ENCODE data around the gene GALNT17.

GALNT17 gene

GRCh38 chr7:71594736-71595135 lies 462.8 kb downstream of the GALNT17 start:
- Mint-ChIP-seq H3K9me3 (no peaks in the 10 kb centered on the region), H3K27me3 (ENCODE audit: low read depth) (peaks cover 8% of the 10 kb centered on the region), H3K4me3 (no peak overlapping the region), H3K27ac (no peak overlapping the region), H3K36me3 (ENCODE audit: low read depth) (no peaks in the 10 kb centered on the region), H3K4me1 (no peaks in the 10 kb centered on the region)
- TF ChIP-seq CTCF (IDR thresholded peaks at IDR 0.05; ENCODE audit: unreplicated experiment in 3 of 3) = no peak

GRCh38 chr7:71595176-71595575 lies 463.2 kb downstream of the GALNT17 start:
- Mint-ChIP-seq H3K27ac (no peak overlapping the region), H3K36me3 (ENCODE audit: low read depth) (no peaks in the 10 kb centered on the region), H3K27me3 (ENCODE audit: low read depth) (peaks cover 8% of the 10 kb centered on the region), H3K9me3 (no peaks in the 10 kb centered on the region), H3K4me3 (no peak overlapping the region), H3K4me1 (no peaks in the 10 kb centered on the region)
- no peak for TF ChIP-seq CTCF (IDR thresholded peaks at IDR 0.05; ENCODE audit: unreplicated experiment in 3 of 3)

GRCh38 chr7:71598553-71598952 lies 466.6 kb downstream of the GALNT17 start:
- H3K9me3 Mint-ChIP-seq = no peaks in the 10 kb centered on the region
- no peaks in the 10 kb centered on the region for H3K36me3 Mint-ChIP-seq (ENCODE audit: low read depth)
- H3K27ac Mint-ChIP-seq = no peak overlapping the region
- no peak overlapping the region for H3K4me3 Mint-ChIP-seq
- H3K4me1 Mint-ChIP-seq = peaks cover 17% of the 10 kb centered on the region
- TF ChIP-seq CTCF (IDR thresholded peaks at IDR 0.05; ENCODE audit: unreplicated experiment in 3 of 3) = no peak
- peaks cover under 1% of the 10 kb centered on the region for H3K27me3 Mint-ChIP-seq (ENCODE audit: low read depth)

- Mint-ChIP-seq H3K27me3 (ENCODE audit: low read depth) (no peaks in the 10 kb centered on the region), H3K27ac (peak overlapping the region in 1 of 3 experiments; percentile 6), H3K4me3 (no peak overlapping the region), H3K36me3 (ENCODE audit: low read depth) (no peaks in the 10 kb centered on the region), H3K9me3 (peaks cover 3% of the 10 kb centered on the region), H3K4me1 (peaks cover 17% of the 10 kb centered on the region)
- no peak for TF ChIP-seq CTCF (IDR thresholded peaks at IDR 0.05; ENCODE audit: unreplicated experiment in 3 of 3)
These were observed 469.9 kb downstream of the GALNT17 start for GRCh38 chr7:71601851-71602250.

- TF ChIP-seq CTCF (IDR thresholded peaks at IDR 0.05; ENCODE audit: unreplicated experiment in 3 of 3) = no peak
- peaks cover 12% of the 10 kb centered on the region for H3K9me3 Mint-ChIP-seq
These were observed 473.0 kb downstream of the GALNT17 start for GRCh38 chr7:71604818-71605414.

GRCh38 chr7:71611986-71612385 lies 480.0 kb downstream of the GALNT17 start:
- Mint-ChIP-seq H3K4me1 (peaks cover 38% of the 10 kb centered on the region), H3K36me3 (ENCODE audit: low read depth) (peaks cover 7% of the 10 kb centered on the region), H3K27me3 (ENCODE audit: low read depth) (no peaks in the 10 kb centered on the region), H3K4me3 (no peak overlapping the region), H3K27ac (peak overlapping the region in 2 of 3 experiments; percentile 29 to 52), H3K9me3 (peaks cover 9% of the 10 kb centered on the region)
- TF ChIP-seq CTCF (IDR thresholded peaks at IDR 0.05; ENCODE audit: unreplicated experiment in 3 of 3) = no peak

More at GRCh38 chr7:71604818-71605414, 473.0 kb downstream of the GALNT17 start:
- no peaks in the 10 kb centered on the region for H3K27me3 Mint-ChIP-seq (ENCODE audit: low read depth)
- H3K27ac Mint-ChIP-seq = no peak overlapping the region
- peaks cover 17% of the 10 kb centered on the region for H3K4me1 Mint-ChIP-seq
- H3K4me3 Mint-ChIP-seq = no peak overlapping the region
- H3K36me3 Mint-ChIP-seq (ENCODE audit: low read depth) = peaks cover 7% of the 10 kb centered on the region
